Skeletal muscle tissue (tissue), 4 donors: ENCODE results near the gene GABRB1. TPM values are rescaled to one million over a fixed set of nuclear protein-coding genes. Genes with fewer than 3 reads are reported as not detected.

ENCODE experiments used
- H3K27ac ChIP-seq: one replicate; pipeline ENCODE4 v1.7.0; 2013; ENCODE audit warnings: mild to moderate bottlenecking, low read depth, low read length, inconsistent platforms
- H3K27me3 ChIP-seq, 3 donors: one replicate each; pipeline ENCODE4 v1.7.0; 2013; ENCODE audit warnings: low read length in 3 of 3; ENCODE audit not compliant: control insufficient read depth in 3 of 3, insufficient read depth in 3 of 3
- H3K36me3 ChIP-seq, 3 donors: one replicate each; pipeline ENCODE4 v1.7.0; 2013; ENCODE audit warnings: low read length in 3 of 3; ENCODE audit not compliant: control insufficient read depth in 3 of 3, insufficient read depth in 3 of 3
- H3K4me1 ChIP-seq, 3 donors: one replicate each; pipeline ENCODE4 v1.7.0; 2013; ENCODE audit warnings: low read length in 3 of 3, mild to moderate bottlenecking in 3 of 3; ENCODE audit not compliant: control insufficient read depth in 3 of 3, insufficient read depth in 3 of 3
- H3K4me3 ChIP-seq, 3 donors: one replicate each; pipeline ENCODE4 v1.7.0; 2013; ENCODE audit warnings: low read length in 3 of 3
- H3K9ac ChIP-seq, 3 donors: one replicate each; pipeline ENCODE4 v1.7.0; 2013; ENCODE audit warnings: low read length in 3 of 3, mild to moderate bottlenecking in 3 of 3, moderate library complexity in 2 of 3, low read depth in 1 of 3
- H3K9me3 ChIP-seq, 3 donors: one replicate each; pipeline ENCODE4 v1.7.0; 2013; ENCODE audit warnings: low read length in 3 of 3; ENCODE audit not compliant: control insufficient read depth in 3 of 3
- total RNA-seq: library from RNA; depleted of rRNA; stranded (reverse); fragments of >200 nt; gene quantifications from one replicate; pipeline ENCODE4 v1.2.3, GENCODE V29; 2014
- donor health status: Osteomylitis.

Gene GABRB1
- total RNA-seq, 1 donor from 2014 or later, result not detected

DNA sequence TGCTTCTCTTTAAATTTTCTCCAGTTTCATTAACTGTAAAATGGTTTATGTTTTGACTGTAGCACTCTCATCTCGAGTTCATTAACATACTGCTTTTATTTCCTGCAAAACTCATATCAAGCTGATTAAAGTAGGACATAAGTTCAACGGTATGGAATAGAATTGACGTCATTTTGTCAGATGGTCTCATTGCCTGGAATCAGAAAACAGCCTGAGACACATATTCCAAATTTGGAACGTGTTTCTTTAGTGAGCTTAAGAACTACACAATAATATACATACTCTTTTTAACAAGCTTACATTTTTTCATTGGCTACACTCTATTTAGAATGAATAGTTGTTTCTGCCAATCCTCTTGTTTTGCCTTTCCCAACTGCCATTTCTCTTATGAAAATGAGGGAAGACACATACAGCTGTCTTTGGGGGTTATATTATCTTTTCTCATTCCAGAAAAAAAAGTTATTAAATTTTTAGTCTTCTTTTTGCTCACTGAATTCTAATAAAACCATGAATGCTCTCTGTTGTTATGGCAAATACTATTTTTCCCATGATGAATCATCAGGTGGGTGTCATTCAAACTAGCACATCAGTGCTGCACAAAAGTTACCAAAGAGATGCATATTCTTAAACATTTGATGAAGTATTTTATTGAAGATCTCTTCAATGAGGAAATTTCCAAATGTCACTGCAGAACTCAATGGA, 162.8 kb downstream of the GABRB1 start:
- Histone ChIP-seq H3K27ac (no peak overlapping the region), H3K9me3 (no peaks in the 10 kb centered on the region), H3K4me3 (no peak overlapping the region), H3K27me3 (no peaks in the 10 kb centered on the region), H3K4me1 (no peaks in the 10 kb centered on the region), H3K36me3 (no peaks in the 10 kb centered on the region), H3K9ac (no peak overlapping the region)

DNA sequence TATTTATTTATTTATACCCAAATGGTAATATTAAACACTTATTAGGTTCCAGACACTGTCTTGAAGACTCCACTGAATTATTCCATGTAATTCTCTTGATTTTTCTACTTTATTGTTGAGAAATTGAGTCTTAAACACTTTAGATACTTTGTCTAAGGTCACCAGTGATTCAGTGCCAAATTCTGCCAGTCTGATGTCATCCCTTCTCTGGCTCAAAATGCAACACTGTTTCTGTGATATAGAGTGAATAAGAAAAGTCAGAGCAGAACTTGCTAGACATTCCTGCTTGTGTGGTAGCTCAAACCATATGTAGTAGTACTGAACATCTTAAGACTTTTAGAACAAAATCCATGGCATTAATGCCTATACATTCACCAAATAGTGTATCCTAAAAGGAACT, 164.3 kb downstream of the GABRB1 start:
- Histone ChIP-seq H3K4me3 (no peak overlapping the region), H3K27ac (no peak overlapping the region), H3K27me3 (no peaks in the 10 kb centered on the region), H3K9me3 (no peaks in the 10 kb centered on the region), H3K9ac (no peak overlapping the region), H3K4me1 (no peaks in the 10 kb centered on the region), H3K36me3 (no peaks in the 10 kb centered on the region)

DNA sequence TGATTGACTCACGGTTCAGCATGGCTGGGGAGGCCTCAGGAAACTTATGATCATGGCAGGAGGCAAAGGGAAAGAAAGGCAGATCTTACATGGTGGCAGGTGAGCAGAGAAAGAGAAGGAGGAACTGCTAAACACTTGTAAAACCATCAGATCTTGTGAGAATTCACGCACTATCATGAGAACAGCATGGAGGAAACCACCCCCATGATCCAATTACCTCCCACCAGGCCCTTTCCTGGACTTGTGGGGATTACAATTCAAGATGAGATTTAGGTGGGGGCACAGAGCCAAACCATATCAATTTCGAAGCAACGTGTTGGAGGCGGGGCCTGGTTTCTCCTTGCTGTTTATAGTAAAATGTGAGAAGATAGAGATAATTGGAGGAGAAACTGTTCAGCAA, 167.4 kb downstream of the GABRB1 start:
- H3K27me3 ChIP-seq, result no peaks in the 10 kb centered on the region
- H3K9ac ChIP-seq, result no peak overlapping the region
- no peaks in the 10 kb centered on the region for H3K4me1 ChIP-seq
- no peaks in the 10 kb centered on the region for H3K9me3 ChIP-seq
- no peak overlapping the region for H3K4me3 ChIP-seq
- no peaks in the 10 kb centered on the region for H3K36me3 ChIP-seq
- no peak overlapping the region for H3K27ac ChIP-seq

DNA sequence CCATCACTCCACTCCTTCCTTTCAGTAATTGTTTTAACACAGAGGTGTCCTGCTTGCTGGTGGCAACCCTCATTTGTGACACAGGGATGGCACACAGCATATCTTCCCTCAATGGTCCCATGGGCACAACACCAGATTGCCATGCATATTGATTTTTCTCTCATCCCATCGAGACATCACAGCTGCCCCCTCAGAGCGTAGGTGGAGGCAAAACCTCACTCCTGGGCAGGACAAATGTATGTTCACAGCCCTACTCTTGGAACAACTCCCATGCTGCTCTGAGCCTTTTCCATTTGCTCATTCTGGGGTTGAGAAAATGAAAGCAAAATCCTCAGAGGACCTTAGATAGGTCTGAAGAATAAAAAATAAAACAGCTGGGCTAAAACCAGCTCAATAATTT, 172.2 kb downstream of the GABRB1 start:
- no peak overlapping the region for H3K9ac ChIP-seq
- H3K4me3 ChIP-seq, result no peak overlapping the region
- H3K4me1 ChIP-seq, result no peaks in the 10 kb centered on the region
- H3K36me3 ChIP-seq, result no peaks in the 10 kb centered on the region
- no peaks in the 10 kb centered on the region for H3K9me3 ChIP-seq
- H3K27ac ChIP-seq, result no peak overlapping the region
- no peaks in the 10 kb centered on the region for H3K27me3 ChIP-seq

DNA sequence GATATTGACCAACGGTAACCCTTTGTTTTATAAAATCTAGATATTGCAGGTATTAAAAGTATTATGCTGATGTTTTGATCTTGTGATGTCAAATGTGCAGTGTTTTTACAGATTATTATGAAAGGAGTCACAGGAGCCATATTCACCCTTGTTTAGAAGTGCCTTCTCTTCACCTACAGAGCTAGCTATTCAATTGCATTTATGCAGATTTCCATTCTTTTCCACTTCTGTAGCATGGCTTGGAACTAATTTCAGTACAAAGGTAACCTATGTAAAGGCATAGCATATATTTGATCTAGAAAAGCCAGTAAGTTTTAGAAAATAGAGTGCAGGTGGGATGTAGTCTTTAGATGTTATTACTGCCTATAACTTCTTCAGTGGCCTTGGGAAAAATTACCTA, 176.2 kb downstream of the GABRB1 start:
- Histone ChIP-seq H3K4me1 (no peaks in the 10 kb centered on the region), H3K27ac (no peak overlapping the region), H3K9ac (no peak overlapping the region), H3K4me3 (no peak overlapping the region), H3K36me3 (no peaks in the 10 kb centered on the region), H3K27me3 (no peaks in the 10 kb centered on the region), H3K9me3 (no peaks in the 10 kb centered on the region)

DNA sequence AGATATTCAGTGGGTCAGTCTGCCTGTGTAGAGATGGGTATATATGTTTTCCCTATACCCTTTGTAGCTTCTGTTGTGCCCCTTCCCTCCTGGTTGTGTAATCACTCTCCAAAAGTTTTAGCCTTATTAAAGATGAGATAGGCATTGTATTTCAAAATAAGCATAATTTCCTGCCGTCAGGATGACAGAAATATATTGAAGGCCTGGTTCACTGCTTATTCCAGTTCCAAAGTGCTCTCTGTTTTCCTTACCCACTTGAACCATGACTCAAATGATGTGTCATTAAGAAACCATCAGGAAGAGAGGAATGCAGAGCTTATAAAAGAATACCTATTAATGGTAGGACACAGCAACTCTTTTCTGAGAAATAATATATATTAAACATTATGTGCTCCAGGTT, 178.5 kb downstream of the GABRB1 start:
- Histone ChIP-seq H3K9me3 (no peaks in the 10 kb centered on the region), H3K9ac (no peak overlapping the region), H3K27ac (no peak overlapping the region), H3K4me3 (no peak overlapping the region), H3K36me3 (no peaks in the 10 kb centered on the region), H3K4me1 (no peaks in the 10 kb centered on the region), H3K27me3 (no peaks in the 10 kb centered on the region)

DNA sequence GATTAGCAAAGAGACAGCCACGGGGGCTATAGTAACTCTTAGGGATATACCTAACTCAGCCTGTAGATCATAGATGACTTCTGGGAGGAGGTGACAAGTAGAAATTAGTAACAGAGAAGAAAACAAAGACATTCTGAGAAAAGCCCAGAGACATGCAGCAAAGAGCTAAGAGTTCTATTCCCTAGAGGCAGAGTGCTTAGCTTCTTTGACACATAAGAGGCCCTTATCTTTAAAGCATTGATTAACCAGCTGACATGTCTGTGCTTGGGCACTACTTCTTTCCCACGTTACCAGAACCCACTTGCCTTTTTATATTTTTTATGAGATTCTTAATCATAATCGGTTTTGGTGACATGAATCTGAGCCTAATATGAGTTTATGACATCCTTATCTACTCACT, 179.5 kb downstream of the GABRB1 start:
- Histone ChIP-seq H3K27me3 (no peaks in the 10 kb centered on the region), H3K27ac (no peak overlapping the region), H3K4me1 (no peaks in the 10 kb centered on the region), H3K9ac (no peak overlapping the region), H3K36me3 (no peaks in the 10 kb centered on the region), H3K4me3 (no peak overlapping the region), H3K9me3 (no peaks in the 10 kb centered on the region)

DNA sequence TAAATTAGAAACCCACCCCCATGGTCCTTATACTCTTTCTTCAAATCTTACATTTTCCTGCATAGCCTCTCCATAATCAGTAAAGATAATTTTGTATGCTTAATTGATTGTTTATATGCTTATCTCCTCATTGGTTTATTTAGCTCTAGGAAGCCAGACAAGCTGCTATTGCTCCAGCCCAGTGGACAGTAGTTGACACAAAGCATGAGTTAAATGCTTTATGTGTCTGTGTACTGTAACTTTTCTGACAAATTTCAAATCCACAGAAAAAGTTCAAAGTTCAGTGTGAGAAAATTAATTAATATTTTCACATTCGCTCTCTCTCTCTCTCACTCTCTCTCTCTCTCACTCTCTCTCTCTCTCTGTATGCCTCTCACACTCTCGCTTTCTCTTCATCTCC, 181.7 kb downstream of the GABRB1 start:
- H3K4me3 ChIP-seq, result no peak overlapping the region
- H3K9ac ChIP-seq, result no peak overlapping the region
- H3K9me3 ChIP-seq, result no peaks in the 10 kb centered on the region
- no peak overlapping the region for H3K27ac ChIP-seq
- no peaks in the 10 kb centered on the region for H3K4me1 ChIP-seq
- no peaks in the 10 kb centered on the region for H3K36me3 ChIP-seq
- no peaks in the 10 kb centered on the region for H3K27me3 ChIP-seq

DNA sequence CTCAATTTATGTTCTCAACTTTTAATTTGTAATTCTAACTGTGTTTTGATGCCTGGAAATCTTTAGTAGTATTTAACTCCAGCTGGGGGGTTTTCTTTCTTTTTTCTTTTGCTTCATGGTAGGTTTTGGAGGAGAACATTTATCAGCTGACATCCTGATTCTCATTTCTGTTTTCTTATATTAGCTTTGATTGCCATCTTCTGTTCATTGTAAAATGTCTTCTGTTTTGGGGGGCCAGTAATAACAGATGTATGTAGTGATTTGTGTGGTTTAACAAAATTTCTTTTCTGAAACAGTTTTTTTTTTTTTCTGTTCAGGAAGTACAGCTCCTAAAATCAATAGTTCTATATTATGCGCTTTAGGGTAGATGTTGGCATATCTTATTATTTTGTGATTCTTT, 182.2 kb downstream of the GABRB1 start:
- no peaks in the 10 kb centered on the region for H3K4me1 ChIP-seq
- H3K36me3 ChIP-seq, result no peaks in the 10 kb centered on the region
- no peak overlapping the region for H3K27ac ChIP-seq
- no peak overlapping the region for H3K9ac ChIP-seq
- H3K4me3 ChIP-seq, result no peak overlapping the region
- H3K27me3 ChIP-seq, result no peaks in the 10 kb centered on the region
- H3K9me3 ChIP-seq, result no peaks in the 10 kb centered on the region

DNA sequence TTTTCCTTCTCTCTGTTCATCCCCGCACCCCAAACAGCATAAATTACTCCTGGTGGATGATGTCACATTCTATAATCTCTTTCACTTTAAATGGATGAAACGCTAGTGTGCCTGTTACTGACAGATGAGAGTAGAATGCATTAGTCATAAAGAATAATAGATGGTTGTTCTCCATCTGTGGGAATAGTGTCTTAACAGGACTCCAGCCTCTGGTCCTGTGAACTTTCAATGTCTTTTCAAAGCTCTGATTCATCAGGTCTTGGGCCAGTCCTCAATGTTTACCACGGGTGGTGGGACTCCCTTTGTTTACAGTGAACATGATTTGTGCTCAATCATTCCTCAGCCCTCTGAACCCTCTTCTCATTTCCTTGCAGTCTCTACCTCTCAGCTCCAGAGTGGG, 182.6 kb downstream of the GABRB1 start:
- Histone ChIP-seq H3K9me3 (no peaks in the 10 kb centered on the region), H3K4me1 (no peaks in the 10 kb centered on the region), H3K27ac (no peak overlapping the region), H3K27me3 (no peaks in the 10 kb centered on the region), H3K9ac (no peak overlapping the region), H3K4me3 (no peak overlapping the region), H3K36me3 (no peaks in the 10 kb centered on the region)
